Measurements from ENCODE around the gene PHACTR3. TPM values are rescaled to one million over a fixed set of nuclear protein-coding genes. Genes with fewer than 3 reads are reported as not detected.

The PHACTR3 gene
- total RNA-seq, 1 donor from 2014 or later, result 0.14 TPM

GRCh38 chr20:59671661-59672471 lies 67.5 kb downstream of the PHACTR3 start:
- H3K36me3 ChIP-seq (ENCODE audit: insufficient read depth, low read length), result no peaks in the 10 kb centered on the region
- no peak overlapping the region for H3K4me2 ChIP-seq (ENCODE audit: low read length)
- H2AFZ ChIP-seq (ENCODE audit: low read depth, low read length), result no peak overlapping the region
- Mint-ChIP-seq H3K9me3 (ENCODE audit: unreplicated experiment) (peaks cover 3% of the 10 kb centered on the region), H3K36me3 (ENCODE audit: low read depth, unreplicated experiment) (no peaks in the 10 kb centered on the region), H3K4me1 (ENCODE audit: low read depth, unreplicated experiment) (no peaks in the 10 kb centered on the region), H3K27ac (ENCODE audit: unreplicated experiment) (no peak overlapping the region), H3K4me3 (ENCODE audit: unreplicated experiment) (no peak overlapping the region), H3K27me3 (ENCODE audit: low read depth, unreplicated experiment) (peaks cover 49% of the 10 kb centered on the region)
- DNase-seq (ENCODE audit: low read depth) (no peak), FAIRE-seq (no peak)
- H3K79me2 ChIP-seq (ENCODE audit: insufficient read depth, low read length), result no peaks in the 10 kb centered on the region
- peaks cover 4% of the 10 kb centered on the region for H3K9me3 ChIP-seq (ENCODE audit: insufficient read depth, low read depth, low read length)
- no peaks in the 10 kb centered on the region for H3K4me1 ChIP-seq (ENCODE audit: insufficient read depth, low read length)
- TF ChIP-seq EZH2 (IDR thresholded peaks at IDR 0.05; ENCODE audit: insufficient read depth, low read length) (no peak), CTCF (IDR thresholded peaks at IDR 0.05; ENCODE audit: insufficient read depth, low read depth, low read length) (no peak)
- no peak overlapping the region for H3K4me3 ChIP-seq (ENCODE audit: insufficient read depth, low read depth, low read length)
- H3K9ac ChIP-seq (ENCODE audit: low read length), result no peak overlapping the region
- H3K27me3 ChIP-seq (ENCODE audit: insufficient read depth, low read length), result no peaks in the 10 kb centered on the region
- H3K27ac ChIP-seq (ENCODE audit: low read depth, low read length), result no peak overlapping the region
- H4K20me1 ChIP-seq (ENCODE audit: insufficient read depth, low read length), result no peaks in the 10 kb centered on the region

GRCh38 chr20:59672576-59672975 lies 68.2 kb downstream of the PHACTR3 start:
- FAIRE-seq (no peak), DNase-seq (ENCODE audit: low read depth) (no peak)
- no peaks in the 10 kb centered on the region for H4K20me1 ChIP-seq (ENCODE audit: insufficient read depth, low read length)
- Mint-ChIP-seq H3K36me3 (ENCODE audit: low read depth, unreplicated experiment) (no peaks in the 10 kb centered on the region), H3K4me3 (ENCODE audit: unreplicated experiment) (no peak overlapping the region), H3K27me3 (ENCODE audit: low read depth, unreplicated experiment) (peaks cover 51% of the 10 kb centered on the region), H3K9me3 (ENCODE audit: unreplicated experiment) (peaks cover 3% of the 10 kb centered on the region), H3K27ac (ENCODE audit: unreplicated experiment) (no peak overlapping the region), H3K4me1 (ENCODE audit: low read depth, unreplicated experiment) (no peaks in the 10 kb centered on the region)
- no peaks in the 10 kb centered on the region for H3K79me2 ChIP-seq (ENCODE audit: insufficient read depth, low read length)
- H3K27me3 ChIP-seq (ENCODE audit: insufficient read depth, low read length), result no peaks in the 10 kb centered on the region
- H3K4me1 ChIP-seq (ENCODE audit: insufficient read depth, low read length), result no peaks in the 10 kb centered on the region
- H3K4me3 ChIP-seq (ENCODE audit: insufficient read depth, low read depth, low read length), result no peak overlapping the region
- no peak for TF ChIP-seq CTCF (IDR thresholded peaks at IDR 0.05; ENCODE audit: insufficient read depth, low read depth, low read length)
- TF ChIP-seq EZH2 (IDR thresholded peaks at IDR 0.05; ENCODE audit: insufficient read depth, low read length), result no peak
- no peak overlapping the region for H3K9ac ChIP-seq (ENCODE audit: low read length)
- H2AFZ ChIP-seq (ENCODE audit: low read depth, low read length), result no peak overlapping the region
- H3K27ac ChIP-seq (ENCODE audit: low read depth, low read length), result no peak overlapping the region
- H3K4me2 ChIP-seq (ENCODE audit: low read length), result no peak overlapping the region
- H3K36me3 ChIP-seq (ENCODE audit: insufficient read depth, low read length), result no peaks in the 10 kb centered on the region
- peaks cover 4% of the 10 kb centered on the region for H3K9me3 ChIP-seq (ENCODE audit: insufficient read depth, low read depth, low read length)

Data from astrocyte (in vitro differentiated cells and primary cell).